HepG2 (cell line): ENCODE measurements around the gene TRPM5.

Experiments
- ARNT2 ChIP-seq: sonication (generic); formaldehyde crosslinking; IDR thresholded peaks from 2 replicates; pipeline ENCODE4 v1.8.0; 2022; ENCODE audit warnings: mild to moderate bottlenecking, low read depth, missing genetic modification reagents, moderate library complexity
- HNRNPLL ChIP-seq: fragments of 200-400 bp; formaldehyde crosslinking; IDR thresholded peaks from 2 replicates; pipeline ENCODE4 v1.6.1; 2017; ENCODE audit warnings: mild to moderate bottlenecking, low read depth, low read length; ENCODE audit not compliant: poor library complexity, severe bottlenecking
- MLX ChIP-seq: IDR thresholded peaks from 2 replicates; pipeline ENCODE4 v1.6.1; 2016
- ZBTB10 ChIP-seq: sonication (generic); formaldehyde crosslinking; IDR thresholded peaks from 2 replicates; pipeline ENCODE4 v1.4.0; 2020; ENCODE audit warnings: missing genetic modification reagents, borderline replicate concordance
- ZBTB33 ChIP-seq: sonication (generic); formaldehyde crosslinking; IDR thresholded peaks from 2 replicates; pipeline ENCODE4 v1.4.0; 2020; ENCODE audit warnings: missing genetic modification reagents
- ZMYM3 ChIP-seq: sonication (generic); formaldehyde crosslinking; IDR thresholded peaks from 2 replicates; pipeline ENCODE4 v1.5.1; 2020; ENCODE audit warnings: mild to moderate bottlenecking, missing genetic modification reagents
- ZNF232 ChIP-seq: sonication (generic); formaldehyde crosslinking; IDR thresholded peaks from 2 replicates; pipeline ENCODE4 v1.4.0; 2020; ENCODE audit warnings: missing genetic modification reagents, borderline replicate concordance
- ZNF292 ChIP-seq: sonication (generic); formaldehyde crosslinking; IDR thresholded peaks from 2 replicates; pipeline ENCODE4 v1.8.1; 2022; ENCODE audit warnings: mild to moderate bottlenecking, low read depth, missing genetic modification reagents, borderline replicate concordance
- TF ChIP-seq, protein P1 (sequence below): IDR thresholded peaks from 2 replicates; pipeline ENCODE4 v1.6.1; 2016; ENCODE audit warnings: low read depth, control low read depth
- TF ChIP-seq, protein P2 (sequence below): IDR thresholded peaks from 2 replicates; pipeline ENCODE4 v1.6.1; 2012; ENCODE audit warnings: inconsistent platforms

DNA sequence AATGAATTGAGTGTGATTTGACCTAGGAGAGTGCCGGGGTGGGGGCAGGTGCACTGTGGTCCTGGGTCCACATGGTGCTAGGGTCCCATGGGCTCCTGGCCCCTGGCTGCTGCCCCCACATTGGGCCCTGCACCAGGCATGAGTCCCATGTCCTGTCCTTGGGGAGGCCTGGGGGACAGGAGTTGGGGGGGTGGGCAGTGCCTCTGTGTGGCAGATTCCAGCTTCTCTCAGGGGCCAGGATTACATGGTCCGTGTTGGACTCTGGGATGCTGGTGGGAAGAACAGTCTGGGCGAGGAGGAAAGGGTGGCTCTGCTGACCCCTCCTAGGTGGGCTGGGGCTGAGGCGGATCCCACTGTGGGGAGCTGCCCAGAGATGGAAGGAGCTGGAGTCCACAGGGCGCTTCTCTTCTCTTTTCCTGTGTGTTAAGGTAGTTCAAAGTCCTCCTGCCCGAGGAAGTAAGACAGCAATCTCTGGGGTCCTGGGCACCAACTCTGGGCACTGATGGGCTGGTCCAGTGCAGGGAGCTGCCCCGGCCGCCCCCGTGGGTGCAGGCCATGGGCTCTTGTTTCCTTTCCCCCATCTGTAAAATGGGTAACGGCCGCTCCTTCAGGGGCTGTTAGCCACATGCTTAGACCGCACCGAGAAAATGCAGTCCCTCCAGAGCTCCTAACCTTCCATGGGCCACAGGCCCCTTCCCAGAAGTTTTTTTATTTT is 20.3 kb upstream of the TRPM5 start:
- TF ChIP-seq ZBTB33 (CRISPR knock-in tag) = no peak
- TF ChIP-seq ARNT2 (CRISPR knock-in tag) = no peak
- TF ChIP-seq, protein P1, sequence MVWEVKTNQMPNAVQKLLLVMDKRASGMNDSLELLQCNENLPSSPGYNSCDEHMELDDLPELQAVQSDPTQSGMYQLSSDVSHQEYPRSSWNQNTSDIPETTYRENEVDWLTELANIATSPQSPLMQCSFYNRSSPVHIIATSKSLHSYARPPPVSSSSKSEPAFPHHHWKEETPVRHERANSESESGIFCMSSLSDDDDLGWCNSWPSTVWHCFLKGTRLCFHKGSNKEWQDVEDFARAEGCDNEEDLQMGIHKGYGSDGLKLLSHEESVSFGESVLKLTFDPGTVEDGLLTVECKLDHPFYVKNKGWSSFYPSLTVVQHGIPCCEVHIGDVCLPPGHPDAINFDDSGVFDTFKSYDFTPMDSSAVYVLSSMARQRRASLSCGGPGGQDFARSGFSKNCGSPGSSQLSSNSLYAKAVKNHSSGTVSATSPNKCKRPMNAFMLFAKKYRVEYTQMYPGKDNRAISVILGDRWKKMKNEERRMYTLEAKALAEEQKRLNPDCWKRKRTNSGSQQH (CRISPR knock-in tag) = no peak
- TF ChIP-seq ZBTB10 (CRISPR knock-in tag) = no peak
- no peak for TF ChIP-seq HNRNPLL
- TF ChIP-seq ZNF292 (CRISPR knock-in tag) = no peak
- no peak for TF ChIP-seq ZNF232 (CRISPR knock-in tag)
- no peak for TF ChIP-seq ZMYM3 (CRISPR knock-in tag)
- TF ChIP-seq, protein P2, sequence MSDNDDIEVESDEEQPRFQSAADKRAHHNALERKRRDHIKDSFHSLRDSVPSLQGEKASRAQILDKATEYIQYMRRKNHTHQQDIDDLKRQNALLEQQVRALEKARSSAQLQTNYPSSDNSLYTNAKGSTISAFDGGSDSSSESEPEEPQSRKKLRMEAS = no peak
- TF ChIP-seq MLX (CRISPR knock-in tag) = no peak
